ENCODE data around the gene COX19. TPM values are rescaled to one million over a fixed set of nuclear protein-coding genes. Genes with fewer than 3 reads are reported as not detected.

The COX19 gene
- total RNA-seq, 2 donors from 2014 or later, result 7.2 to 18.1 TPM

DNA sequence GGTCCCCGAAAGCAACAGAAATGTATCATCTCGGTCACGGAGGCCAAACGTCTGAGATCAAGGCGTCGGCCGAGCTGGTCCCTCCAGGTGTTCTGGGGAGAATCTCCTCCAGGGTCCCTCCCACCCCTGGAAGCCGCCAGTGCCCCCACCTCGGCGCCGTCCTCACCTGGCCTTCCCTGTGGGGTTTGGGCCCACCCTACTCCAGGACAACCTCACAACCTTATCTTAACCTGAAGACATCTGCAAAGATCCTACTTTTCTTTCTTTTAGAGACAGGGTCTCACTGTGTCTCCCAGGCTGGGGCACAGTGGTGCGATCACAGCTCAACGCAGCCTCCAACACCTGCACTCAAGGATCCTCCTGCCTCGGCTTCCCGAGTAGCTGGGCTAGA, 54.3 kb downstream of the COX19 start:
- DNase-seq (ENCODE audit: low spot score) (no peak), ATAC-seq (ENCODE audit: insufficient number of reproducible peaks, low FRiP score, low read depth) (no peak)
- no peak overlapping the region for H3K4me3 ChIP-seq
- no peaks in the 10 kb centered on the region for H3K27me3 ChIP-seq (replicated peaks; ENCODE audit: insufficient read depth)
- no peak overlapping the region for H3K27ac ChIP-seq
- TF ChIP-seq, protein P1, sequence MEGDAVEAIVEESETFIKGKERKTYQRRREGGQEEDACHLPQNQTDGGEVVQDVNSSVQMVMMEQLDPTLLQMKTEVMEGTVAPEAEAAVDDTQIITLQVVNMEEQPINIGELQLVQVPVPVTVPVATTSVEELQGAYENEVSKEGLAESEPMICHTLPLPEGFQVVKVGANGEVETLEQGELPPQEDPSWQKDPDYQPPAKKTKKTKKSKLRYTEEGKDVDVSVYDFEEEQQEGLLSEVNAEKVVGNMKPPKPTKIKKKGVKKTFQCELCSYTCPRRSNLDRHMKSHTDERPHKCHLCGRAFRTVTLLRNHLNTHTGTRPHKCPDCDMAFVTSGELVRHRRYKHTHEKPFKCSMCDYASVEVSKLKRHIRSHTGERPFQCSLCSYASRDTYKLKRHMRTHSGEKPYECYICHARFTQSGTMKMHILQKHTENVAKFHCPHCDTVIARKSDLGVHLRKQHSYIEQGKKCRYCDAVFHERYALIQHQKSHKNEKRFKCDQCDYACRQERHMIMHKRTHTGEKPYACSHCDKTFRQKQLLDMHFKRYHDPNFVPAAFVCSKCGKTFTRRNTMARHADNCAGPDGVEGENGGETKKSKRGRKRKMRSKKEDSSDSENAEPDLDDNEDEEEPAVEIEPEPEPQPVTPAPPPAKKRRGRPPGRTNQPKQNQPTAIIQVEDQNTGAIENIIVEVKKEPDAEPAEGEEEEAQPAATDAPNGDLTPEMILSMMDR (IDR thresholded peaks at IDR 0.05), result no peak
- H3K36me3 ChIP-seq, result no peaks in the 10 kb centered on the region
- peaks cover 3 to 14% of the 10 kb centered on the region in 2 donors for H3K4me1 ChIP-seq (ENCODE audit: control insufficient read depth in 1 of 2, low read depth in 2 of 2)
- no peaks in the 10 kb centered on the region for H3K9me3 ChIP-seq

DNA sequence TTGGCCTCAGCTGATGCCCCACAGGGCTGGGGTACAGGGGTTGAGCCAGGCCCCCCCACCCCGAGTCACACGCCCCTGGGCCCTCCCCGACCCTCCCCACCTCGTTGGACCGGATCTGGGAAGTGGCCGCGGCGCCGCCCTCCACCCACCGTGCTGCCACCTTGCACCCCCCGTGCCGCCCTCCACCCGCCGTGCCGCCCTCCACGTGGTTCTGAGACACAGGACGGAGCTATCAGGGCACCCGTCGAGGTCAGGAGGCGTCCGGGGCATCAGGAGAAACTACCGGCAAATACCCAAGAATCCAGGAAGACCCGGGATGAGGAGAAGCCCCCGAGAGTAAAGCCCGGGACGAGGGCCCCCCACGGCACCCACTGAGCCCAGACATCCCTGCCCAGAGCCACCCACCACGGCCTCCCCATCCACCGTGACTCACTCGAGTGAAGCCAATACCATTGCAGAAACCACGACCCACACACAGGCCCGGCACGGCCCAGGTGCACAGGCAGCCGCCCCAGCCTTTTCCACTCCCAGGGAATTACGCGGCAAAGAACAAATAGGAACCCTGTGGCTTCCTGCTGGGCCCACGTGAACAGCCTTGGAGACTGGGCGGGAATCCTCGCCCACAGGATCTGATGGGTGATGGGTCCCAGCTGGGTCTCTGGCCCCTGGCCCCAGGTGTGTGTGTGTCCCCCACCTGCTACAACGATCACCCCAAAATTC, 54.8 kb downstream of the COX19 start:
- Histone ChIP-seq H3K4me3 (no peak overlapping the region), H3K36me3 (no peaks in the 10 kb centered on the region), H3K9me3 (no peaks in the 10 kb centered on the region), H3K4me1 (ENCODE audit: control insufficient read depth in 1 of 2, low read depth in 2 of 2) (peaks cover 3 to 14% of the 10 kb centered on the region in 2 donors), H3K27me3 (replicated peaks; ENCODE audit: insufficient read depth) (no peaks in the 10 kb centered on the region), H3K27ac (no peak overlapping the region)
- TF ChIP-seq, protein P1 (IDR thresholded peaks at IDR 0.05), result no peak
- ATAC-seq (ENCODE audit: insufficient number of reproducible peaks, low FRiP score, low read depth) (no peak), DNase-seq (ENCODE audit: low spot score) (no peak)

DNA sequence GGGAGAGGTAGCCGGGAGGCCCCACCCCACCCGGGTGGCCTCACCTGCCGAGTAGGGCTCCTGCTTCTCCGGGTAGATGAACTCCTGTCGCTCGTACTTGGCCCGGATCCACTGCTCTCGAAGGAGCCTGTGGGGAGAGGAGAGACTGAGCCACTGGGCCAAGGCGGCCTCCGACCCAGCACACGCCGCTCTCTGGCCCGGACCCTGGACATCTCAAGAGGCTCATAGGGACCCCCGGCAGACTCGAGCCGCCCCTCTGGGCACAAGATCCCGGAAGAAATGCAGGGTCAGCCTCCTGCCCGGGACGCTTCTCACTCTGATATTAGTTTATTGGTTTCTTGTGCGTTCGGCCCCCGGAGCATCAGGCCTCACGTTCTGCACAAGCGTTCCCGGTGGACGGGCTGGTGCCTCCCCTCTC, 55.4 kb downstream of the COX19 start:
- ATAC-seq (ENCODE audit: insufficient number of reproducible peaks, low FRiP score, low read depth) (no peak), DNase-seq (ENCODE audit: low spot score) (no peak)
- no peaks in the 10 kb centered on the region for H3K9me3 ChIP-seq
- TF ChIP-seq, protein P1 (IDR thresholded peaks at IDR 0.05), result no peak
- no peaks in the 10 kb centered on the region for H3K36me3 ChIP-seq
- H3K27ac ChIP-seq, result no peak overlapping the region
- H3K27me3 ChIP-seq (replicated peaks; ENCODE audit: insufficient read depth), result no peaks in the 10 kb centered on the region
- H3K4me1 ChIP-seq (ENCODE audit: control insufficient read depth in 1 of 2, low read depth in 2 of 2), result peaks cover 2 to 13% of the 10 kb centered on the region in 2 donors
- H3K4me3 ChIP-seq, result no peak overlapping the region

DNA sequence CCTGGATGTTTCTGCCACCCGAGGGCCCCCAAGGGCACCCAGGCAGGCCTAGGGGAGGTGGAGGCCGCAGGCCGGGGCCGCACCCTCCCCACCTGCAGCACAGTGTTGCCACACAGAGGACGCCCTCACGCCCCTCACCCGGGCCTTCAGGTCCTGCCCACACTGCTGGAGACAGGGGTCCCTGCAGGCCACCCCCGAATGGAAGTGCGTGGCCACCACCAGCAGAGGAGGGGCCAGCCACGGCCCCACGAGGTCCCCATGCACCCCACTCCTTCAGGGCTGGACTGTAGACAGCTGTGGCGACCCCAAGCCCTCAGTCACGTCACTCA, 56.3 kb downstream of the COX19 start:
- Histone ChIP-seq H3K4me3 (no peak overlapping the region), H3K27me3 (replicated peaks; ENCODE audit: insufficient read depth) (no peaks in the 10 kb centered on the region), H3K36me3 (no peaks in the 10 kb centered on the region), H3K4me1 (ENCODE audit: control insufficient read depth in 1 of 2, low read depth in 2 of 2) (peaks cover 0 to 7% of the 10 kb centered on the region in 2 donors), H3K9me3 (no peaks in the 10 kb centered on the region), H3K27ac (no peak overlapping the region)
- no peak for ATAC-seq (ENCODE audit: insufficient number of reproducible peaks, low FRiP score, low read depth)
- no peak for DNase-seq (ENCODE audit: low spot score)
- TF ChIP-seq, protein P1 (IDR thresholded peaks at IDR 0.05), result no peak

DNA sequence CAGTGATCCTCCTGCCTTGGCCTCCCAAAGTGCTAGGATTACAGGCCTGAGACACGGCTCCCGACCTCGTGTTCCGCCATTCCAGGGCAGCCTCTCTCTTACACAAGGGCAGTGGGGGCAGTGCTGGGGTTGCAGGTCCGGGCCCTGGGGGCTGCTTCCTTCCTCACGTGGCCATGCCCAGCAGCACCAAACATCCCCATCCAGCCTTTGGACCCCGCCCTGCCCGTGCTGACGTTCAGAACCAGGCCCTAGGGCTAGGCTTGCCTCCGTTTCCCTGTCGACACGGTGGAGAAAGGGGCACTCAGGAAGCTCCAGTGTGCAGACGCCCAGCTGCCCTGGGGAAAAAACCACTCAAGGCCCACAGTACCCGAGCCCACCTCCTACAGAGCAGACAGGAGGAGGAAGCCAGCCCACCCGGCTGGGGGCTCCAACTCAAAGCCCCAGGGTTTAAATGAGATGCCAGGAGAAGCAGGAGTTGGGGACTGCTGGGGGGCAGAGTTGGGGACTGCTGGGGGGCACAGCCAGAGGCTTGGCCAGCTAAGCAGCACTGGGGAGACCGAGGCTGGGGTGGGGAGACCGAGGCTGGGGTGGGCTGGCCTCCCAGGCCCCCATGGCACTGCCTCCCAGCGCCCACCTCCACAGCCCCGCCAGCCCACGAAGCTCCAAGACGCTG, 56.8 kb downstream of the COX19 start:
- H3K27ac ChIP-seq, result no peak overlapping the region
- peaks cover 0 to 7% of the 10 kb centered on the region in 2 donors for H3K4me1 ChIP-seq (ENCODE audit: control insufficient read depth in 1 of 2, low read depth in 2 of 2)
- no peak overlapping the region for H3K4me3 ChIP-seq
- no peaks in the 10 kb centered on the region for H3K36me3 ChIP-seq
- H3K27me3 ChIP-seq (replicated peaks; ENCODE audit: insufficient read depth), result no peaks in the 10 kb centered on the region
- no peak for DNase-seq (ENCODE audit: low spot score)
- ATAC-seq (ENCODE audit: insufficient number of reproducible peaks, low FRiP score, low read depth), result no peak
- H3K9me3 ChIP-seq, result no peaks in the 10 kb centered on the region
- TF ChIP-seq, protein P1 (IDR thresholded peaks at IDR 0.05), result no peak

All from thoracic aorta (tissue), 2 donors.